WTC11 (cell line): ENCODE data around the gene EIF3A. TPM values are rescaled to one million over a fixed set of nuclear protein-coding genes. Genes with fewer than 3 reads are reported as not detected.
A peak's percentile ranks its signal among the peaks of the same experiment; 100 is the strongest.

ENCODE experiments used
- ATAC-seq: fragments of 200-7000 bp; cut with Tn5 transposase; 2 replicates; pipeline ENCODE4 v1.10.0; 2021; ENCODE audit warnings: mild to moderate bottlenecking, moderate library complexity
- CTCF ChIA-PET: fragments of 300-600 bp; sonication (Branson Sonifier 250); formaldehyde crosslinking; loops from one replicate; lab custom pipeline; 2021; ENCODE audit warnings: antibody characterized with exemption; lab: Charles Lee
- POLR2A ChIA-PET: fragments of 350-600 bp; sonication (Branson Sonifier 250); formaldehyde crosslinking; loops from one replicate; lab custom pipeline; 2021; ENCODE audit warnings: antibody characterized with exemption; lab: Charles Lee
- DNase-seq: peaks from one replicate; pipeline ENCODE4 v3.0.0; 2021; ENCODE audit warnings: low spot score
- H3K27ac Mint-ChIP-seq: 2 replicates; pipeline ENCODE4 v1.8.0; 2021; ENCODE audit warnings: mixed read lengths
- H3K27me3 Mint-ChIP-seq: 2 replicates; pipeline ENCODE4 v1.8.0; 2021; ENCODE audit warnings: low read depth, mild to moderate bottlenecking, moderate library complexity, mixed read lengths
- H3K36me3 Mint-ChIP-seq: 2 replicates; pipeline ENCODE4 v1.8.0; 2021; ENCODE audit warnings: mixed read lengths
- H3K4me1 Mint-ChIP-seq: 2 replicates; pipeline ENCODE4 v1.8.0; 2022; ENCODE audit warnings: mixed read lengths
- H3K4me3 Mint-ChIP-seq: 2 replicates; pipeline ENCODE4 v1.8.0; 2021; ENCODE audit warnings: mild to moderate bottlenecking, moderate library complexity, mixed read lengths
- H3K9me3 Mint-ChIP-seq: 2 replicates; pipeline ENCODE4 v1.8.0; 2021; ENCODE audit warnings: mixed read lengths
- ARID4B ChIP-seq: sonication (generic); formaldehyde crosslinking; IDR thresholded peaks from 2 replicates; pipeline ENCODE4 v1.8.0; 2023; ENCODE audit warnings: missing genetic modification reagents, mild to moderate bottlenecking, borderline replicate concordance
- CBFB ChIP-seq: sonication (generic); formaldehyde crosslinking; IDR thresholded peaks from 2 replicates; pipeline ENCODE4 v1.8.1; 2022; ENCODE audit warnings: mild to moderate bottlenecking, low read depth, missing genetic modification reagents
- CREM ChIP-seq: sonication (generic); formaldehyde crosslinking; IDR thresholded peaks from 2 replicates; pipeline ENCODE4 v1.8.1; 2022; ENCODE audit warnings: mild to moderate bottlenecking, missing genetic modification reagents, moderate library complexity
- E2F1 ChIP-seq: sonication (generic); formaldehyde crosslinking; IDR thresholded peaks from 2 replicates; pipeline ENCODE4 v1.8.0; 2022; ENCODE audit warnings: mild to moderate bottlenecking, missing genetic modification reagents
- E2F4 ChIP-seq: sonication (generic); formaldehyde crosslinking; IDR thresholded peaks from 2 replicates; pipeline ENCODE4 v1.8.1; 2022; ENCODE audit warnings: low read depth, mild to moderate bottlenecking, moderate library complexity, missing genetic modification reagents, borderline replicate concordance
- ETV6 ChIP-seq: sonication (generic); formaldehyde crosslinking; IDR thresholded peaks from 2 replicates; pipeline ENCODE4 v1.8.1; 2022; ENCODE audit warnings: mild to moderate bottlenecking, missing genetic modification reagents
- FOXP1 ChIP-seq: sonication (generic); formaldehyde crosslinking; IDR thresholded peaks from 2 replicates; pipeline ENCODE4 v1.8.0; 2022; ENCODE audit warnings: missing genetic modification reagents, mild to moderate bottlenecking, moderate library complexity, borderline replicate concordance
- FOXP4 ChIP-seq: sonication (generic); formaldehyde crosslinking; IDR thresholded peaks from 2 replicates; pipeline ENCODE4 v1.8.0; 2022; ENCODE audit warnings: mild to moderate bottlenecking, missing genetic modification reagents
- GABPB1 ChIP-seq: sonication (generic); formaldehyde crosslinking; IDR thresholded peaks from 2 replicates; pipeline ENCODE4 v1.8.1; 2023; ENCODE audit warnings: mild to moderate bottlenecking, missing genetic modification reagents
- GTF2I ChIP-seq: fragments of 250-450 bp; sonication (Bioruptor Pico); conservative IDR thresholded peaks from 2 replicates; pipeline ENCODE4 v1.4.0; 2021; ENCODE audit warnings: mild to moderate bottlenecking
- IRF1 ChIP-seq: sonication (generic); formaldehyde crosslinking; IDR thresholded peaks from 2 replicates; pipeline ENCODE4 v1.8.0; 2023; ENCODE audit warnings: missing genetic modification reagents
- MAX ChIP-seq: sonication (generic); formaldehyde crosslinking; IDR thresholded peaks from 2 replicates; pipeline ENCODE4 v1.8.0; 2022; ENCODE audit warnings: mild to moderate bottlenecking, missing genetic modification reagents
- MYBL2 ChIP-seq: sonication (generic); formaldehyde crosslinking; IDR thresholded peaks from 2 replicates; pipeline ENCODE4 v1.8.1; 2023; ENCODE audit warnings: mild to moderate bottlenecking, moderate library complexity, missing genetic modification reagents
- PRDM15 ChIP-seq: sonication (generic); formaldehyde crosslinking; IDR thresholded peaks from 2 replicates; pipeline ENCODE4 v1.8.0; 2022; ENCODE audit warnings: missing genetic modification reagents
- SMAD4 ChIP-seq: sonication (generic); formaldehyde crosslinking; IDR thresholded peaks from 2 replicates; pipeline ENCODE4 v1.8.0; 2022; ENCODE audit warnings: mild to moderate bottlenecking, missing genetic modification reagents
- SP1 ChIP-seq: sonication (generic); formaldehyde crosslinking; conservative IDR thresholded peaks from 2 replicates; pipeline ENCODE4 v1.8.1; 2022; ENCODE audit warnings: missing genetic modification reagents
- TEAD1 ChIP-seq: sonication (generic); formaldehyde crosslinking; IDR thresholded peaks from 2 replicates; pipeline ENCODE4 v1.8.0; 2022; ENCODE audit warnings: mild to moderate bottlenecking, missing genetic modification reagents
- TP53 ChIP-seq: sonication (generic); formaldehyde crosslinking; IDR thresholded peaks from 2 replicates; pipeline ENCODE4 v1.8.1; 2023; ENCODE audit warnings: mild to moderate bottlenecking, missing genetic modification reagents
- USF1 ChIP-seq: sonication (generic); formaldehyde crosslinking; IDR thresholded peaks from 2 replicates; pipeline ENCODE4 v1.8.0; 2022; ENCODE audit warnings: mild to moderate bottlenecking, missing genetic modification reagents
- ZNF138 ChIP-seq: sonication (generic); formaldehyde crosslinking; conservative IDR thresholded peaks from 2 replicates; pipeline ENCODE4 v1.8.1; 2022; ENCODE audit warnings: mild to moderate bottlenecking, moderate library complexity, missing genetic modification reagents
- ZNF219 ChIP-seq: sonication (generic); formaldehyde crosslinking; IDR thresholded peaks from 2 replicates; pipeline ENCODE4 v1.8.0; 2023; ENCODE audit warnings: missing genetic modification reagents, mild to moderate bottlenecking, borderline replicate concordance
- ZNF396 ChIP-seq: fragments of 250-450 bp; sonication (Bioruptor Pico); IDR thresholded peaks from 2 replicates; pipeline ENCODE4 v1.8.0; 2021; ENCODE audit warnings: mild to moderate bottlenecking, moderate library complexity, borderline replicate concordance
- total RNA-seq: library from RNA; stranded (reverse); gene quantifications from 3 replicates; pipeline ENCODE4 v1.2.3, GENCODE V29; 2021

Gene EIF3A
- total RNA-seq, 1 experiment from 2014 or later: 213 TPM

GRCh38 chr10:119103903-119104653, 23.5 kb upstream of the EIF3A start, which contains the start of gene DENND10:
TSS of gene DENND10 (plus strand) at chr10:119104113. CDS start at chr10:119104143, 30 bp downstream.
- Mint-ChIP-seq H3K27me3 (peaks cover 3% of the 10 kb centered on the region; the same call in 1 of the 2 replicates), H3K4me3 (peak within 1 kb of the TSS; percentile 74), H3K4me1 (peaks cover 6% of the 10 kb centered on the region), H3K36me3 (peaks cover 9% of the 10 kb centered on the region), H3K9me3 (no peaks in the 10 kb centered on the region), H3K27ac (peak within 1 kb of the TSS; percentile 15; the same call in 1 of the 2 replicates)
- DNase-seq (peak; percentile 84), ATAC-seq (peak; percentile 85)
- TF ChIP-seq CREM (CRISPR knock-in tag): no peak
- no peak for TF ChIP-seq E2F4
- TF ChIP-seq CBFB: no peak
- TF ChIP-seq TEAD1 (CRISPR knock-in tag): peak; percentile 58; the same call in 1 of the 2 replicates
- TF ChIP-seq GTF2I (CRISPR knock-in tag): no peak
- peak; percentile 60 for TF ChIP-seq FOXP4 (CRISPR knock-in tag)
- TF ChIP-seq FOXP1 (CRISPR knock-in tag): no peak
- peak; percentile 49; the same call in 1 of the 2 replicates for TF ChIP-seq MYBL2
- TF ChIP-seq IRF1 (CRISPR knock-in tag): 0 out of 2 replicates have a peak, but pooled peaks have one; percentile 31
- no peak for TF ChIP-seq E2F1 (CRISPR knock-in tag)
- TF ChIP-seq SMAD4 (CRISPR knock-in tag): no peak
- TF ChIP-seq ZNF138: no peak
- no peak for TF ChIP-seq ZNF219 (CRISPR knock-in tag)
- peak; percentile 79; the same call in 1 of the 2 replicates for TF ChIP-seq TP53 (CRISPR knock-in tag)
- TF ChIP-seq PRDM15: no peak
- TF ChIP-seq MAX (CRISPR knock-in tag): no peak
- no peak for TF ChIP-seq ZNF396 (CRISPR knock-in tag)
- TF ChIP-seq USF1 (CRISPR knock-in tag): 0 out of 2 replicates have a peak, but pooled peaks have one; percentile 30
- TF ChIP-seq ARID4B (CRISPR knock-in tag): 0 out of 2 replicates have a peak, but pooled peaks have one; percentile 29
- peak; percentile 62; the same call in 1 of the 2 replicates for TF ChIP-seq ETV6 (CRISPR knock-in tag)
- peak; percentile 34; the same call in 1 of the 2 replicates for TF ChIP-seq GABPB1
- peak; percentile 83 for TF ChIP-seq SP1 (CRISPR knock-in tag)
- CTCF ChIA-PET: interaction anchor here (0.9 to 2.3 kb wide), 4 partner anchors 19 to 106 kb away, joined by 3 to 9 read pairs (median 6); no protein-coding TSS in a partner anchor
- POLR2A ChIA-PET: interaction anchor here (1.0 to 1.2 kb wide), 4 partner anchors 22 to 75 kb away, joined by 3 to 4 read pairs (median 3); partner anchors contain the start of genes EIF3A and NANOS1
